ACC112 (cell line): Measurements from ENCODE around the gene RBM10.
"Not testable (repeated sequence)": the region's sequence is repeated elsewhere in the genome, so short reads cannot be mapped to it uniquely, and the experiment has no call there.

Source experiments
- H2AFZ ChIP-seq: fragments of 200-600 bp; sonication (generic); one replicate; pipeline ENCODE4 v1.6.0; 2017; ENCODE audit warnings: antibody characterized with exemption, low read length; ENCODE audit not compliant: unreplicated experiment
- H3K27ac ChIP-seq: fragments of 200-600 bp; sonication (generic); 2 replicates; pipeline ENCODE4 v1.5.1; 2014; ENCODE audit warnings: low read depth, mild to moderate bottlenecking, antibody characterized with exemption, low read length, moderate library complexity
- H3K27me3 ChIP-seq: fragments of 200-600 bp; sonication (generic); 2 replicates; pipeline ENCODE4 v1.6.1; 2014; ENCODE audit warnings: mild to moderate bottlenecking, antibody characterized with exemption, low read length, moderate library complexity, mixed read lengths; ENCODE audit not compliant: insufficient read depth
- H3K36me3 ChIP-seq: fragments of 200-600 bp; sonication (generic); 2 replicates; pipeline ENCODE4 v1.6.1; 2016; ENCODE audit warnings: mild to moderate bottlenecking, antibody characterized with exemption, low read length, moderate library complexity, mixed read lengths; ENCODE audit not compliant: insufficient read depth
- H3K4me1 ChIP-seq: fragments of 200-600 bp; sonication (generic); one replicate; pipeline ENCODE4 v1.6.1; 2016; ENCODE audit warnings: low read length, mixed read lengths; ENCODE audit not compliant: insufficient read depth, unreplicated experiment, control insufficient read depth
- H3K4me3 ChIP-seq: fragments of 200-600 bp; sonication (generic); 2 replicates; pipeline ENCODE4 v1.5.1; 2014; ENCODE audit warnings: mild to moderate bottlenecking, low read depth, low read length
- H3K79me2 ChIP-seq: fragments of 200-600 bp; sonication (generic); one replicate; pipeline ENCODE4 v1.6.0; 2016; ENCODE audit warnings: low read length; ENCODE audit not compliant: control insufficient read depth, unreplicated experiment, insufficient read depth

RBM10 gene

GRCh38 chrX:47144626-47145394 is at the start of gene RBM10, which contains the start of gene NDUFB11:
TSS of gene RBM10 (plus strand) at chrX:47145221. CDS start at chrX:47147482, 2,261 bp downstream.
TSS of gene NDUFB11 (minus strand) at chrX:47144702. CDS start at chrX:47144679, 23 bp downstream.
- peak within 1 kb of the TSS; percentile 96 for H3K4me3 ChIP-seq
- peaks cover 54% of the 10 kb centered on the region for H3K79me2 ChIP-seq
- H2AFZ ChIP-seq = peak within 1 kb of the TSS; percentile 75

GRCh38 chrX:47097018-47097417 is 48.0 kb upstream of the RBM10 start:
- no peaks in the 10 kb centered on the region for H3K79me2 ChIP-seq
- no peaks in the 10 kb centered on the region for H3K36me3 ChIP-seq
- no peak overlapping the region for H3K27ac ChIP-seq
- H3K4me3 ChIP-seq = no peak overlapping the region
- H3K4me1 ChIP-seq = no peaks in the 10 kb centered on the region
- H3K27me3 ChIP-seq = no peaks in the 10 kb centered on the region
- no peak overlapping the region for H2AFZ ChIP-seq

More at GRCh38 chrX:47144626-47145394, at the start of gene RBM10, which contains the start of gene NDUFB11:
- Histone ChIP-seq H3K4me1 (peaks cover 3% of the 10 kb centered on the region), H3K27ac (peak within 1 kb of the TSS; percentile 97), H3K36me3 (no peaks in the 10 kb centered on the region), H3K27me3 (no peaks in the 10 kb centered on the region)

GRCh38 chrX:47098338-47099094 is 46.5 kb upstream of the RBM10 start:
- Histone ChIP-seq H3K4me1 (no peaks in the 10 kb centered on the region), H3K27ac (no peak overlapping the region), H3K27me3 (no peaks in the 10 kb centered on the region), H3K79me2 (no peaks in the 10 kb centered on the region), H2AFZ (no peak overlapping the region), H3K4me3 (no peak overlapping the region), H3K36me3 (no peaks in the 10 kb centered on the region)

GRCh38 chrX:47101206-47101605 is 43.8 kb upstream of the RBM10 start:
- H3K36me3 ChIP-seq = no peaks in the 10 kb centered on the region
- no peak overlapping the region for H3K27ac ChIP-seq

GRCh38 chrX:47110936-47111615 is 33.9 kb upstream of the RBM10 start:
- not testable (repeated sequence) for H3K79me2 ChIP-seq, H3K36me3 ChIP-seq, H2AFZ ChIP-seq, H3K27ac ChIP-seq, H3K27me3 ChIP-seq, H3K4me1 ChIP-seq, H3K4me3 ChIP-seq

More at GRCh38 chrX:47101206-47101605, 43.8 kb upstream of the RBM10 start:
- no peak overlapping the region for H2AFZ ChIP-seq
- H3K4me3 ChIP-seq = no peak overlapping the region
- no peaks in the 10 kb centered on the region for H3K4me1 ChIP-seq
- no peaks in the 10 kb centered on the region for H3K27me3 ChIP-seq
- H3K79me2 ChIP-seq = no peaks in the 10 kb centered on the region

GRCh38 chrX:47112316-47112954 is 32.6 kb upstream of the RBM10 start:
- H3K4me1 ChIP-seq = no peaks in the 10 kb centered on the region
- no peak overlapping the region for H3K27ac ChIP-seq
- H3K4me3 ChIP-seq = no peak overlapping the region
- H3K79me2 ChIP-seq = no peaks in the 10 kb centered on the region
- no peaks in the 10 kb centered on the region for H3K36me3 ChIP-seq
- H3K27me3 ChIP-seq = no peaks in the 10 kb centered on the region
- H2AFZ ChIP-seq = no peak overlapping the region

- H3K36me3 ChIP-seq, H3K4me1 ChIP-seq, H2AFZ ChIP-seq, H3K27ac ChIP-seq, H3K79me2 ChIP-seq, H3K27me3 ChIP-seq, H3K4me3 ChIP-seq: not testable (repeated sequence)
Measured at GRCh38 chrX:47116551-47117110, 28.4 kb upstream of the RBM10 start.

- not testable (repeated sequence) for H3K4me3 ChIP-seq, H2AFZ ChIP-seq, H3K4me1 ChIP-seq, H3K79me2 ChIP-seq, H3K36me3 ChIP-seq, H3K27me3 ChIP-seq, H3K27ac ChIP-seq
Measured at GRCh38 chrX:47124466-47124865, 20.6 kb upstream of the RBM10 start.

- H3K36me3 ChIP-seq = no peaks in the 10 kb centered on the region
- H3K4me3 ChIP-seq = peak overlapping the region; percentile 90
- peak overlapping the region; percentile 64 for H3K27ac ChIP-seq
- peak overlapping the region; percentile 89 for H2AFZ ChIP-seq
- H3K27me3 ChIP-seq = no peaks in the 10 kb centered on the region
- no peaks in the 10 kb centered on the region for H3K4me1 ChIP-seq
- no peaks in the 10 kb centered on the region for H3K79me2 ChIP-seq
Measured at GRCh38 chrX:47129157-47129898, 15.7 kb upstream of the RBM10 start.
